HFF-Myc (cell line): ENCODE results near the gene TMEM135.

ENCODE experiments used
- DNase-seq: peaks from one replicate; pipeline ENCODE4 v3.0.0-alpha.2; 2011; ENCODE audit warnings: low read depth; ENCODE audit errors: extremely low read depth
- H3K4me3 ChIP-seq: replicated peaks from 2 replicates; pipeline ENCODE4 v1.5.1; 2011; ENCODE audit warnings: low read depth, mild to moderate bottlenecking, control low read depth, low read length
- CTCF ChIP-seq: IDR thresholded peaks from 2 replicates; pipeline ENCODE4 v1.5.1; 2012; ENCODE audit warnings: mild to moderate bottlenecking, low read depth, low read length, control low read depth; ENCODE audit errors: missing control alignments

Gene TMEM135

GRCh38 chr11:87372065-87372464, 334.3 kb downstream of the TMEM135 start:
- DNase-seq: no peak
- no peak for TF ChIP-seq CTCF
- no peak overlapping the region for H3K4me3 ChIP-seq
